ENCODE results near the gene ARFIP1.

The ARFIP1 gene

GRCh38 chr4:152950402-152951274, 170.9 kb downstream of the ARFIP1 start:
- no peak for DNase-seq (ENCODE audit: low read depth, low spot score)
- no peak overlapping the region for H3K4me3 ChIP-seq (ENCODE audit: low read depth, low read length)
- TF ChIP-seq, protein P1, sequence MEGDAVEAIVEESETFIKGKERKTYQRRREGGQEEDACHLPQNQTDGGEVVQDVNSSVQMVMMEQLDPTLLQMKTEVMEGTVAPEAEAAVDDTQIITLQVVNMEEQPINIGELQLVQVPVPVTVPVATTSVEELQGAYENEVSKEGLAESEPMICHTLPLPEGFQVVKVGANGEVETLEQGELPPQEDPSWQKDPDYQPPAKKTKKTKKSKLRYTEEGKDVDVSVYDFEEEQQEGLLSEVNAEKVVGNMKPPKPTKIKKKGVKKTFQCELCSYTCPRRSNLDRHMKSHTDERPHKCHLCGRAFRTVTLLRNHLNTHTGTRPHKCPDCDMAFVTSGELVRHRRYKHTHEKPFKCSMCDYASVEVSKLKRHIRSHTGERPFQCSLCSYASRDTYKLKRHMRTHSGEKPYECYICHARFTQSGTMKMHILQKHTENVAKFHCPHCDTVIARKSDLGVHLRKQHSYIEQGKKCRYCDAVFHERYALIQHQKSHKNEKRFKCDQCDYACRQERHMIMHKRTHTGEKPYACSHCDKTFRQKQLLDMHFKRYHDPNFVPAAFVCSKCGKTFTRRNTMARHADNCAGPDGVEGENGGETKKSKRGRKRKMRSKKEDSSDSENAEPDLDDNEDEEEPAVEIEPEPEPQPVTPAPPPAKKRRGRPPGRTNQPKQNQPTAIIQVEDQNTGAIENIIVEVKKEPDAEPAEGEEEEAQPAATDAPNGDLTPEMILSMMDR (IDR thresholded peaks at IDR 0.05; ENCODE audit: low read depth, low read length), result no peak
- in situ Hi-C loops (cut with HindIII; ENCODE audit: low sequenced_read_pairs), result no loop called here

DNA sequence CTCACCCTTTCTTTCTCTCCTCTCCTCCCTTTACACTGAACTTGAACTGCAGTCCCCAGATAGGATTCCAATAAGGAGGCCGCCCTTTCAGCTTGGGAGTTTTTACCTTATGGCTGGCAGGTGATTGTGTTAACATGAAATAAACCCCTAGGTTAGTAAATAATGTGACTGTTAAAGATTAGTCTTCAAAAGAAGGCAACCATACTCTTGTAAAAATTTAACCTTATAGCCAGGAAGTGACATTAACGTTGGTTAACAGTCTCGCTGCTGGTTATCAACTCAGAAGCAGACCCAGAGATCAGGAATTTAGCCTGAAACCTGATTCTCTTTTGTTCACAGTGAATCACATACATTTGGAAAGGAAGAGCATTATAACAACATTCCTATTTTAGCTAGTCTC, 171.6 kb downstream of the ARFIP1 start:
- DNase-seq (ENCODE audit: low read depth, low spot score), result no peak
- no peak overlapping the region for H3K4me3 ChIP-seq (ENCODE audit: low read depth, low read length)
- in situ Hi-C loops (cut with HindIII; ENCODE audit: low sequenced_read_pairs), result no loop called here
- TF ChIP-seq, protein P1 (IDR thresholded peaks at IDR 0.05; ENCODE audit: low read depth, low read length), result no peak

- DNase-seq (ENCODE audit: low read depth, low spot score), result no peak
- in situ Hi-C loops (cut with HindIII; ENCODE audit: low sequenced_read_pairs), result no loop called here
- no peak overlapping the region for H3K4me3 ChIP-seq (ENCODE audit: low read depth, low read length)
- TF ChIP-seq, protein P1 (IDR thresholded peaks at IDR 0.05; ENCODE audit: low read depth, low read length), result no peak
Measured at GRCh38 chr4:152953514-152953913, 173.8 kb downstream of the ARFIP1 start.

DNA sequence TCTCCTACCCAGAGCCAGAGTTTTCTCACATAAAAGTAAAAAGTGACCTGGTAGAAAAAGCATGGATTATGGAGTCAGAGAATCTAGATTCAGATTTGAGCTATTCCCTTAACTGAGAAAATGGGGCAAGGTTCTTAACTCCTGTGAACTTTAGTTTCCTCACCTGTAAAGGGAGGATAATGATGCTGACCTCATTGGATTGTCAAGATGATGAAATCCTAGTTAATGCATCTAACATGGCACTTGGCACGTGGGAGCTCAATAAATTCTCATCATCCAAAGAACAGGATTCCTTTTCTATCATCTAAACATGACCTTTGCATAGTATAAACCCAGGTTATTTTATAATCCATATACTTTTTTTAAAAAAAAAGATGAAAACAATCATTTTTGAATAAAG, 175.0 kb downstream of the ARFIP1 start:
- in situ Hi-C loops (cut with HindIII; ENCODE audit: low sequenced_read_pairs), result no loop called here
- no peak for DNase-seq (ENCODE audit: low read depth, low spot score)
- no peak overlapping the region for H3K4me3 ChIP-seq (ENCODE audit: low read depth, low read length)
- TF ChIP-seq, protein P1 (IDR thresholded peaks at IDR 0.05; ENCODE audit: low read depth, low read length), result no peak

- no peak overlapping the region for H3K4me3 ChIP-seq (ENCODE audit: low read depth, low read length)
- TF ChIP-seq, protein P1 (IDR thresholded peaks at IDR 0.05; ENCODE audit: low read depth, low read length), result no peak
- no peak for DNase-seq (ENCODE audit: low read depth, low spot score)
- in situ Hi-C loops (cut with HindIII; ENCODE audit: low sequenced_read_pairs), result no loop called here
Measured at GRCh38 chr4:152956147-152956546, 176.4 kb downstream of the ARFIP1 start.

DNA sequence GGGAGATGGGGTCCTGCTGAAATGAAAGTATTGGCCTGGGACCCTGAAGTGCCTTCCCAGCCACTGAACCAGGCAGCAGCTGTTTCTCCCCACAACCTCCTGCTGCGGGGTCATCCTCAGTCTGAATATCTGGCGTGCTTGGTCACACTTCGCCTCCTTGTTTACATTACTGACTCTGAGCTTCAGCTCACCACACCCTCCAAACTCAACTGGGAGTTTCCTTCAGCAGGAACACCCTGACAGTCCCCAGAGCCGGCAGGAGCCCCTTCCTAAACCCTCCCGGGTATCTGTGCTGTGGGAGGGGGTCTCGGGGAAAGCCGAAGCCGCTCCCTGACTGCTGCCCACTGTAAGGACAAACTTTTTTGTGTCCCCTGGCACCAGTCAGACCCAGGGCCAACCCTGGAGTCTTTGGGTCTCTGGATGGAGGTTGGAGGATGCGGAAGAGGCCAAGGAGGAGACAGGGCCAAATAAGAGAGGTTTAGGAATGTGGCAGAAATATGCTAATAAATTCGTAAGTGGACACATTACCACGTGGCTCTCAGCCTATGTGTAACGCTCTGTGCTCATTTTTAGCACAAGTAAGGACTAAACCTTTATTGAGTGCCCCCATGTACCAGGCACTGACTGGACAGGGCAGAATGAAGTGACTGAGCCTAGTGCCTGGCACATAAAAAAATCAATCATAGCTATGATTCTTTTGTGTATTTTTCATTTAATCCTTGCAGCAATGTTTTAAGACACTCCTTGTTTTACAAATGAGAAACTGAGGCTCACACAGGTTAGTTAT, 177.1 kb downstream of the ARFIP1 start:
- TF ChIP-seq, protein P1 (IDR thresholded peaks at IDR 0.05; ENCODE audit: low read depth, low read length), result no peak
- in situ Hi-C loops (cut with HindIII; ENCODE audit: low sequenced_read_pairs), result no loop called here
- H3K4me3 ChIP-seq (ENCODE audit: low read depth, low read length), result no peak overlapping the region
- peak; percentile 66 for DNase-seq (ENCODE audit: low read depth, low spot score)
